ENCODE results near the gene SELENOO.

The SELENOO gene

GRCh38 chr22:50232481-50233151 lies 31.8 kb downstream of the SELENOO start:
- DNase-seq (ENCODE audit: low read depth in 2 of 2), result no peak

- DNase-seq (ENCODE audit: low read depth in 2 of 2), result no peak
These were observed 32.4 kb downstream of the SELENOO start for GRCh38 chr22:50233223-50233622.

GRCh38 chr22:50236731-50237409 lies 36.1 kb downstream of the SELENOO start:
- no peak for DNase-seq (ENCODE audit: low read depth in 2 of 2)

- DNase-seq (ENCODE audit: low read depth in 2 of 2), result no peak
These were observed 37.9 kb downstream of the SELENOO start for GRCh38 chr22:50238755-50239154.

- no peak for DNase-seq (ENCODE audit: low read depth in 2 of 2)
These were observed 41.7 kb downstream of the SELENOO start for GRCh38 chr22:50242406-50242949.

- DNase-seq (ENCODE audit: low read depth in 2 of 2), result no peak
These were observed 43.0 kb downstream of the SELENOO start for GRCh38 chr22:50243685-50244419.

GRCh38 chr22:50244420-50245213 lies 43.8 kb downstream of the SELENOO start, which contains the start of gene TUBGCP6:
Gene TUBGCP6, minus strand, starts transcription at chr22:50245023. Its CDS starts 564 bp downstream, at chr22:50244459.
- DNase-seq (ENCODE audit: low read depth in 2 of 2), result peak; percentile 84 to 85

- no peak for DNase-seq (ENCODE audit: low read depth in 2 of 2)
These were observed 44.6 kb downstream of the SELENOO start for GRCh38 chr22:50245214-50246072.

GRCh38 chr22:50246242-50247175 lies 45.7 kb downstream of the SELENOO start:
- no peak for DNase-seq (ENCODE audit: low read depth in 2 of 2)

GRCh38 chr22:50247748-50248147 lies 46.9 kb downstream of the SELENOO start:
- no peak for DNase-seq (ENCODE audit: low read depth in 2 of 2)

GRCh38 chr22:50248196-50249081 lies 47.6 kb downstream of the SELENOO start:
- DNase-seq (ENCODE audit: low read depth in 2 of 2), result no peak

- no peak for DNase-seq (ENCODE audit: low read depth in 2 of 2)
These were observed 48.8 kb downstream of the SELENOO start for GRCh38 chr22:50249341-50250248.

- DNase-seq (ENCODE audit: low read depth in 2 of 2), result no peak
These were observed 49.4 kb downstream of the SELENOO start for GRCh38 chr22:50250249-50250554.

- peak; percentile 55 to 63 for DNase-seq (ENCODE audit: low read depth in 2 of 2)
These were observed 50.0 kb downstream of the SELENOO start, which contains the start of gene HDAC10 for GRCh38 chr22:50250555-50251476. Gene HDAC10, minus strand, starts transcription at chr22:50251265. Its CDS starts 233 bp downstream, at chr22:50251032.

GRCh38 chr22:50251477-50252081 lies 50.8 kb downstream of the SELENOO start:
- DNase-seq (ENCODE audit: low read depth in 2 of 2), result no peak
